Esophagus muscularis mucosa (tissue), 3 donors: ENCODE data around the gene PPP4R3A.

Experiments
- POLR2A ChIP-seq: fragments of 450-650 bp; IDR thresholded peaks from one replicate; pipeline ENCODE4 v1.6.1; 2017; ENCODE audit warnings: antibody characterized with exemption, moderate library complexity, mild to moderate bottlenecking, low read depth
- POLR2AphosphoS5 ChIP-seq, 2 donors: sonication (generic); formaldehyde crosslinking; IDR thresholded peaks; one replicate each; pipeline ENCODE4 v1.6.1; 2017; ENCODE audit warnings: antibody characterized with exemption in 2 of 2
- TF ChIP-seq, protein P1 (sequence below), 3 experiments: fragments of 200-600 bp in 2 of 3; fragments of 450-650 bp in 1 of 3; sonication (generic) in 2 of 3; IDR thresholded peaks; one replicate each; pipeline ENCODE4 v1.5.1; 2017 to 2019; ENCODE audit warnings: antibody characterized with exemption in 3 of 3, mild to moderate bottlenecking in 2 of 3, moderate library complexity in 1 of 3

DNA sequence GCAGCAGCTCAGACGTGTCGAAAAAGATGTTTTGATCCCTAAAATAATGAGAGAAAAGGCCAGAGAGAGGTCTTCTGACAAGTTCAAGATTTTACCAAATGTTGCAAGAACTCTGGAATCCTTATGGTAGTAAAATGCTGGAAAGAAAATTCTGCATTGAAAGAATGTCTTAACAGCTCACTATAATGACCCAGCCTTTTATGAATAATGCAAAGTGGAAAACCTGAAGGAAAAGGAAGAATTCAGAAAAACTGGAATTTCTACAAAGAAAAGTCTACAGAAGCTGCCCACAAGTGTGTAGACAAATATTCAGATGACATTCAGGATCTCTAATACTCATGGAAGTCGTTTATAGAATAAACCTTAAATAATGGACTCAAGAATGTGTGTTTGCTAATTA, 90.7 kb downstream of the PPP4R3A start:
- no peak for TF ChIP-seq POLR2A
- TF ChIP-seq, protein P1, sequence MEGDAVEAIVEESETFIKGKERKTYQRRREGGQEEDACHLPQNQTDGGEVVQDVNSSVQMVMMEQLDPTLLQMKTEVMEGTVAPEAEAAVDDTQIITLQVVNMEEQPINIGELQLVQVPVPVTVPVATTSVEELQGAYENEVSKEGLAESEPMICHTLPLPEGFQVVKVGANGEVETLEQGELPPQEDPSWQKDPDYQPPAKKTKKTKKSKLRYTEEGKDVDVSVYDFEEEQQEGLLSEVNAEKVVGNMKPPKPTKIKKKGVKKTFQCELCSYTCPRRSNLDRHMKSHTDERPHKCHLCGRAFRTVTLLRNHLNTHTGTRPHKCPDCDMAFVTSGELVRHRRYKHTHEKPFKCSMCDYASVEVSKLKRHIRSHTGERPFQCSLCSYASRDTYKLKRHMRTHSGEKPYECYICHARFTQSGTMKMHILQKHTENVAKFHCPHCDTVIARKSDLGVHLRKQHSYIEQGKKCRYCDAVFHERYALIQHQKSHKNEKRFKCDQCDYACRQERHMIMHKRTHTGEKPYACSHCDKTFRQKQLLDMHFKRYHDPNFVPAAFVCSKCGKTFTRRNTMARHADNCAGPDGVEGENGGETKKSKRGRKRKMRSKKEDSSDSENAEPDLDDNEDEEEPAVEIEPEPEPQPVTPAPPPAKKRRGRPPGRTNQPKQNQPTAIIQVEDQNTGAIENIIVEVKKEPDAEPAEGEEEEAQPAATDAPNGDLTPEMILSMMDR (IDR thresholded peaks at IDR 0.05): no peak
- TF ChIP-seq POLR2AphosphoS5 (IDR thresholded peaks at IDR 0.05): no peak
